ENCODE measurements around the gene GNG7. TPM values are rescaled to one million over a fixed set of nuclear protein-coding genes. Genes with fewer than 3 reads are reported as not detected.
A peak's percentile ranks its signal among the peaks of the same experiment; 100 is the strongest.
"Not testable (repeated sequence)": the region's sequence is repeated elsewhere in the genome, so short reads cannot be mapped to it uniquely, and the experiment has no call there.

The GNG7 gene
- total RNA-seq, 2 donors from 2014 or later, result 12.3 to 12.4 TPM

DNA sequence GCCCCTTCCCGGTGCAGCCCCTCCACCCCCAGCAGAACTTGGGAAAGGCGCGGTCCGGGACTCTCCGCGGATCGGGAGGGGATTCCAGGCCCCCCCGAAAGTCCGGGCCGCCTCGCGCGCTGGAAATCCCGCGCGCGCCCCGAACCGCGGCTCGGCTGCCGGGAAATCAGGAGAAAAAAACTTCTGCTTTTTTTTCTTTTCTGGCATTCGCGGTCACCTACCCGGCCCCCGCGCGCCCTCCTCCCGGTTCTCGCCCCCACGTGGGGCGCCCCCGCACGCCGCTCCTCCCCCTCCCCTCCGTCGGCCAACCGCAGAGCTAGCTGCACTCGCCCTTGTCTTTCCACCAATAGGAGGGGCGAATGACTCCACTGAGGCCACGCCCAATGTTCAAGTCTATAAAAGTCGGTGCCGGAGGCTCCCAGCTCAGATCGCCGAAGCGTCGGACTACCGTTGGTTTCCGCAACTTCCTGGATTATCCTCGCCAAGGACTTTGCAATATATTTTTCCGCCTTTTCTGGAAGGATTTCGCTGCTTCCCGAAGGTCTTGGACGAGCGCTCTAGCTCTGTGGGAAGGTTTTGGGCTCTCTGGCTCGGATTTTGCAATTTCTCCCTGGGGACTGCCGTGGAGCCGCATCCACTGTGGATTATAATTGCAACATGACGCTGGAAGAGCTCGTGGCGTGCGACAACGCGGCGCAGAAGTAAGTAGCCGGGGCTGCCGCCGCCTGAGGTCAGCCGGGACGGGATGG is 226.6 kb downstream of the GNG7 start, which contains the start of gene GADD45B:
TSS of gene GADD45B (plus strand) at position 426 of the 749 bp plus-strand sequence. CDS start at position 658, 232 bp downstream.
- no peaks in the 10 kb centered on the region for H3K9me3 Mint-ChIP-seq
- H3K9ac ChIP-seq (ENCODE audit: extremely low read depth, low read length, poor library complexity, severe bottlenecking), result peak within 1 kb of the TSS; percentile 89
- TF ChIP-seq, protein P1, sequence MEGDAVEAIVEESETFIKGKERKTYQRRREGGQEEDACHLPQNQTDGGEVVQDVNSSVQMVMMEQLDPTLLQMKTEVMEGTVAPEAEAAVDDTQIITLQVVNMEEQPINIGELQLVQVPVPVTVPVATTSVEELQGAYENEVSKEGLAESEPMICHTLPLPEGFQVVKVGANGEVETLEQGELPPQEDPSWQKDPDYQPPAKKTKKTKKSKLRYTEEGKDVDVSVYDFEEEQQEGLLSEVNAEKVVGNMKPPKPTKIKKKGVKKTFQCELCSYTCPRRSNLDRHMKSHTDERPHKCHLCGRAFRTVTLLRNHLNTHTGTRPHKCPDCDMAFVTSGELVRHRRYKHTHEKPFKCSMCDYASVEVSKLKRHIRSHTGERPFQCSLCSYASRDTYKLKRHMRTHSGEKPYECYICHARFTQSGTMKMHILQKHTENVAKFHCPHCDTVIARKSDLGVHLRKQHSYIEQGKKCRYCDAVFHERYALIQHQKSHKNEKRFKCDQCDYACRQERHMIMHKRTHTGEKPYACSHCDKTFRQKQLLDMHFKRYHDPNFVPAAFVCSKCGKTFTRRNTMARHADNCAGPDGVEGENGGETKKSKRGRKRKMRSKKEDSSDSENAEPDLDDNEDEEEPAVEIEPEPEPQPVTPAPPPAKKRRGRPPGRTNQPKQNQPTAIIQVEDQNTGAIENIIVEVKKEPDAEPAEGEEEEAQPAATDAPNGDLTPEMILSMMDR (conservative IDR thresholded peaks at IDR 0.05), result no peak
- DNase-seq, result peak; percentile 99
- H3K36me3 Mint-ChIP-seq (ENCODE audit: low read depth), result no peaks in the 10 kb centered on the region
- H3K9me3 ChIP-seq (ENCODE audit: control insufficient read depth, low read length), result no peaks in the 10 kb centered on the region
- peaks cover 8% of the 10 kb centered on the region for H3K27me3 Mint-ChIP-seq (ENCODE audit: insufficient read depth)
- peaks cover 4% of the 10 kb centered on the region for H3K4me1 ChIP-seq (ENCODE audit: control insufficient read depth, insufficient read depth, low read length)
- peaks cover 2% of the 10 kb centered on the region for H3K4me1 Mint-ChIP-seq
- H3K4me3 ChIP-seq (ENCODE audit: low read length), result peak within 1 kb of the TSS; percentile 96
- H3K27me3 ChIP-seq (ENCODE audit: control insufficient read depth, insufficient read depth, low read length, poor library complexity, severe bottlenecking), result no peaks in the 10 kb centered on the region
- H3K27ac Mint-ChIP-seq, result peak within 1 kb of the TSS; percentile 97
- 0 to 1% methylated on average over 36 to 65 of the region's 70 CpGs for WGBS, 2 experiments (ENCODE audit: insufficient coverage in 1 of 2, insufficient read length in 1 of 2)
- H3K27ac ChIP-seq (ENCODE audit: low read depth, low read length), result peak within 1 kb of the TSS; percentile 38
- peak within 1 kb of the TSS; percentile 95 for H3K4me3 Mint-ChIP-seq
- no peaks in the 10 kb centered on the region for H3K36me3 ChIP-seq (ENCODE audit: control insufficient read depth, insufficient read depth, low read length)

DNA sequence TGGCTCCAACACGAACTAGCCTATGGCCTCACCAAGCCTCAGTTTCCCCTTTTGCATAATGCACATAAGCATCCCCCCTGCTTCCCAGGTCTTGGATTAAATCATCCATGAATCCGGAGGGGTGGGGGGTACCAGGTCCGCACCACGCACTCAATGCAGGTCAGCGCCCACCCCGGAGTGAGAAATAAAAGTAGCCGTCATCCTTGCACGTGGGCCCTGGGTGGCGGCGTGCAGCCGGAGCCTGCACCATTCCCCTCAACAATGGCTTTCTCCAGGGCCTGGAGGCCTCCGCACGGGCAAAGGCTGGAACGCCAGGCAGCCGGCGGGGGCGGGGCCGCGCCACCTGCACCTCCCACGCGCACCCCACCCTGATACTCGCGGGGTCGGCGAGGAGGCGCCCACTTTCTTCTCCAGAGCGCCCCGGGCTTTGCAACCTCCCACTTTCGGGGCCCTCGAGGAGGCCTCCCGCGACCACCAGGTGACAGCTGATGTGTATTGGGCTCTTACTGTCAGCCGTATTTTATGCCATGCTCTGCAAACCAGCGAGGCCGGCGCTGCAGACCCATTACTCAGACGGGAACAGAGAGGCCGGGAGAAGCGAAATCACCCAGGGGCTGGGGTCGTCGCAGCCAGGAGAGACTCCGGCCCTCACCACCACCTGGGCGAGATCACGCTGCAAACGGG is 227.3 kb downstream of the GNG7 start:
- peak; percentile 87 for DNase-seq
- Mint-ChIP-seq H3K9me3 (no peaks in the 10 kb centered on the region), H3K36me3 (ENCODE audit: low read depth) (no peaks in the 10 kb centered on the region), H3K4me1 (peaks cover 2% of the 10 kb centered on the region), H3K27ac (peak overlapping the region; percentile 82), H3K4me3 (peak overlapping the region; percentile 95), H3K27me3 (ENCODE audit: insufficient read depth) (peaks cover 5% of the 10 kb centered on the region)
- no peaks in the 10 kb centered on the region for H3K27me3 ChIP-seq (ENCODE audit: control insufficient read depth, insufficient read depth, low read length, poor library complexity, severe bottlenecking)
- peak overlapping the region; percentile 59 for H3K9ac ChIP-seq (ENCODE audit: extremely low read depth, low read length, poor library complexity, severe bottlenecking)
- H3K27ac ChIP-seq (ENCODE audit: low read depth, low read length), result peak overlapping the region; percentile 38
- H3K4me3 ChIP-seq (ENCODE audit: low read length), result peak overlapping the region; percentile 96
- peaks cover 4% of the 10 kb centered on the region for H3K4me1 ChIP-seq (ENCODE audit: control insufficient read depth, insufficient read depth, low read length)
- TF ChIP-seq, protein P1 (conservative IDR thresholded peaks at IDR 0.05), result no peak
- WGBS, 2 experiments (ENCODE audit: insufficient coverage in 1 of 2, insufficient read length in 1 of 2), result 3% methylated on average over 26 to 45 of the region's 45 CpGs
- H3K36me3 ChIP-seq (ENCODE audit: control insufficient read depth, insufficient read depth, low read length), result no peaks in the 10 kb centered on the region
- H3K9me3 ChIP-seq (ENCODE audit: control insufficient read depth, low read length), result no peaks in the 10 kb centered on the region

DNA sequence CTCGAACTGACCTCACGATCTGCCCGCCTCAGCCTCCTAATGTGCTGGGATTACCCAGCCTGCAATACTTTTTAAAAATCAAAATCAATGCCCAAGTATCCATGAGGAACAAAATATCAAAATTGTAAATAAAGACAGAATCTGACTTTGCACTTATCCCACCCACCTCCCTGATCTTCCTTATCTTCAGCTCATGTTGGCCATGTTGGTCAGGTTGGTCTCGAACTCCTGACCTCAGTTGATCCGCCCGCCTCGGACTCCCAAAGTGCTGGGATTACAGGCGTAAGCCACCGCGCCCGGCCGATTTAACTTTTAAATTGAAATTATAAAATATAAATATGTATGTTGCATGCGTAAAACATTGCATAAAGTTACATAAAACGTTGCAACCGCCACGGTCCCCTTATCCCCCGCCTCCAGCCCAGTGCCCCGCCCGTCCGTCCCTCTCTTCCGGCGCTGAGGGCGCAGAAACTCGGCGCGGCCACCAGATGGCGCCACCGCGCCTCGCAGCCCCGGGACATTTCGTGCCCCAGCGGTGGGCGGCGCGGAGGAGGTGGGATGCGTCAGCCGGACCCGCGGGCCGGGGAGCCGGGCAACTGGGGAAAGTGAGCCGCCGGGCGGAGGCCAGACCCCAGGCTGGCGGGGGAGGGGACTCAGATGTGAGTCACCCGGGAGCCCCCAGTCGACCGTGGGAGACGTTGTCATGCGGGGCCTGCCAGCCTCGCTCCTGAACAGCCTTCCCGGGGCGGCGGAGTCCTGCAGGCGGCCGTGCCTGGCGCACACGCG is 228.1 kb downstream of the GNG7 start:
- TF ChIP-seq, protein P1 (conservative IDR thresholded peaks at IDR 0.05), result peak; percentile 99
- Histone ChIP-seq H3K4me1 (ENCODE audit: control insufficient read depth, insufficient read depth, low read length) (peaks cover 4% of the 10 kb centered on the region), H3K27ac (ENCODE audit: low read depth, low read length) (no peak overlapping the region), H3K36me3 (ENCODE audit: control insufficient read depth, insufficient read depth, low read length) (no peaks in the 10 kb centered on the region), H3K27me3 (ENCODE audit: control insufficient read depth, insufficient read depth, low read length, poor library complexity, severe bottlenecking) (no peaks in the 10 kb centered on the region), H3K4me3 (ENCODE audit: low read length) (peak overlapping the region; percentile 96), H3K9me3 (ENCODE audit: control insufficient read depth, low read length) (no peaks in the 10 kb centered on the region), H3K9ac (ENCODE audit: extremely low read depth, low read length, poor library complexity, severe bottlenecking) (peak overlapping the region; percentile 59)
- peak; percentile 97 for DNase-seq
- Mint-ChIP-seq H3K9me3 (no peaks in the 10 kb centered on the region), H3K27ac (peak overlapping the region; percentile 72), H3K4me1 (peaks cover 4% of the 10 kb centered on the region), H3K4me3 (peak overlapping the region; percentile 95), H3K27me3 (ENCODE audit: insufficient read depth) (no peaks in the 10 kb centered on the region), H3K36me3 (ENCODE audit: low read depth) (no peaks in the 10 kb centered on the region)
- 12% methylated on average over 31 to 54 of the region's 60 CpGs for WGBS, 2 experiments (ENCODE audit: insufficient coverage in 1 of 2, insufficient read length in 1 of 2)

DNA sequence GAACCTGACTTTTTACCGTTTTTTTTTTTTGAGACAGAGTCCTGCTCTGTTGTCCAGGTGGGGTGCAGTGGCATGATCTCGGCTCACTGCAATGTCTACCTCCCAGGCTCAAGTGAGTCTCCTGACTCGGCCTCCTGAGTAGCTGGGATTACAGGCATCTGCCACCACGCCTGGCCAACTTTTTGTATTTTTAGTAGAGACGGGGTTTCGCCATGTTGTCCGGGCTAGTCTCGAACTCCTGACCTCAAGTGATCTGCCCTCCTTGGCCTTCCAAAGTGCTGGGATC is 232.6 kb downstream of the GNG7 start:
- H3K9me3 ChIP-seq (ENCODE audit: control insufficient read depth, low read length); H3K4me3 Mint-ChIP-seq; H3K27ac ChIP-seq (ENCODE audit: low read depth, low read length); H3K36me3 Mint-ChIP-seq (ENCODE audit: low read depth); H3K36me3 ChIP-seq (ENCODE audit: control insufficient read depth, insufficient read depth, low read length); H3K27me3 ChIP-seq (ENCODE audit: control insufficient read depth, insufficient read depth, low read length, poor library complexity, severe bottlenecking); H3K9ac ChIP-seq (ENCODE audit: extremely low read depth, low read length, poor library complexity, severe bottlenecking); H3K4me1 Mint-ChIP-seq; DNase-seq; H3K4me3 ChIP-seq (ENCODE audit: low read length); H3K27me3 Mint-ChIP-seq (ENCODE audit: insufficient read depth); H3K9me3 Mint-ChIP-seq; H3K4me1 ChIP-seq (ENCODE audit: control insufficient read depth, insufficient read depth, low read length): not testable (repeated sequence)
- H3K27ac Mint-ChIP-seq, result peak overlapping the region; percentile 82
- WGBS, 2 experiments (ENCODE audit: insufficient coverage in 1 of 2, insufficient read length in 1 of 2), result 89 to 90% methylated on average over 8 of the region's 8 CpGs
